IMR-90 (cell line): Measurements from ENCODE around the gene USP10. TPM values are rescaled to one million over a fixed set of nuclear protein-coding genes. Genes with fewer than 3 reads are reported as not detected.

Experiments used
- ATAC-seq: fragments of 200-7000 bp; cut with Tn5 transposase; 2 replicates; pipeline ENCODE4 v1.9.1; 2020; ENCODE audit warnings: low read depth, mild to moderate bottlenecking, moderate library complexity
- BruUV-seq: library from RNA; stranded (reverse); fragments of 400-500 nt; replicated peaks from 2 replicates; lab custom pipeline; 2021; lab: Mats Ljungman, UMichigan
- CTCF ChIA-PET: fragments of 300-600 bp; formaldehyde crosslinking; extraction: SDS; loops from one replicate; lab custom pipeline; 2021; ENCODE audit warnings: antibody characterized with exemption; lab: Yijun Ruan, JAX
- POLR2A ChIA-PET: fragments of 300-600 bp; sonication (Branson Sonifier 250); formaldehyde crosslinking; loops from one replicate; lab custom pipeline; 2022; ENCODE audit warnings: antibody characterized with exemption; ENCODE audit not compliant: unreplicated experiment; lab: Charles Lee
- DNase-seq: peaks from one replicate; pipeline ENCODE4 v3.0.0; 2013
- H2AFZ ChIP-seq: replicated peaks from 2 replicates; pipeline ENCODE3; 2013; ENCODE audit warnings: low read length, mild to moderate bottlenecking; ENCODE audit not compliant: poor library complexity
- H2AK5ac ChIP-seq: 2 replicates; pipeline ENCODE4 v1.6.1; 2013; ENCODE audit warnings: low read depth, low read length, inconsistent platforms
- H2AK9ac ChIP-seq: replicated peaks from 2 replicates; pipeline ENCODE3; 2013; ENCODE audit warnings: mild to moderate bottlenecking, low read depth, low read length, moderate library complexity; ENCODE audit not compliant: poor library complexity
- H2BK120ac ChIP-seq: 2 replicates; pipeline ENCODE4 v1.6.1; 2013; ENCODE audit warnings: low read depth, low read length, inconsistent platforms
- H2BK15ac ChIP-seq: 3 replicates; pipeline ENCODE4 v1.6.1; 2013; ENCODE audit warnings: low read depth, low read length, inconsistent platforms
- H2BK20ac ChIP-seq: 2 replicates; pipeline ENCODE4 v1.6.1; 2013; ENCODE audit warnings: low read depth, mild to moderate bottlenecking, inconsistent platforms, low read length, moderate library complexity
- H2BK5ac ChIP-seq: 2 replicates; pipeline ENCODE4 v1.6.1; 2013; ENCODE audit warnings: mild to moderate bottlenecking, low read depth, low read length, inconsistent platforms; ENCODE audit not compliant: poor library complexity, severe bottlenecking
- H3K14ac ChIP-seq: replicated peaks from 2 replicates; pipeline ENCODE4 v1.6.1; 2013; ENCODE audit warnings: low read depth, low read length, inconsistent platforms
- H3K18ac ChIP-seq: 2 replicates; pipeline ENCODE4 v1.6.1; 2013; ENCODE audit warnings: low read depth, low read length, control low read depth
- H3K23ac ChIP-seq: 2 replicates; pipeline ENCODE4 v1.6.1; 2013; ENCODE audit warnings: low read depth, low read length, inconsistent platforms
- H3K27ac ChIP-seq: 2 replicates; pipeline ENCODE4 v1.5.1; 2013; ENCODE audit warnings: mild to moderate bottlenecking, control low read depth, low read length; ENCODE audit not compliant: insufficient read depth
- H3K27me3 ChIP-seq: 2 replicates; pipeline ENCODE4 v1.6.1; 2013; ENCODE audit warnings: low read length; ENCODE audit not compliant: control insufficient read depth, insufficient read depth
- H3K36me3 ChIP-seq: 2 replicates; pipeline ENCODE4 v1.6.1; 2013; ENCODE audit warnings: low read length, mixed read lengths; ENCODE audit not compliant: control insufficient read depth, insufficient read depth
- H3K4ac ChIP-seq: 2 replicates; pipeline ENCODE4 v1.6.1; 2013; ENCODE audit warnings: low read depth, low read length, inconsistent platforms
- H3K4me1 ChIP-seq: 2 replicates; pipeline ENCODE4 v1.6.1; 2013; ENCODE audit warnings: low read length, mixed read lengths; ENCODE audit not compliant: control insufficient read depth, insufficient read depth
- H3K4me2 ChIP-seq: 2 replicates; pipeline ENCODE4 v1.6.1; 2013; ENCODE audit warnings: low read depth, mild to moderate bottlenecking, control low read depth, low read length, moderate library complexity
- H3K4me3 ChIP-seq: 2 replicates; pipeline ENCODE4 v1.5.1; 2013; ENCODE audit warnings: low read depth, mild to moderate bottlenecking, control low read depth, low read length, moderate library complexity; ENCODE audit not compliant: insufficient read depth
- H3K56ac ChIP-seq: 2 replicates; pipeline ENCODE4 v1.6.1; 2013; ENCODE audit warnings: low read length, inconsistent platforms; ENCODE audit not compliant: insufficient read depth; ENCODE audit errors: extremely low read depth
- H3K79me1 ChIP-seq, 2 experiments: 2 replicates each; pipeline ENCODE4 v1.6.1; 2013; ENCODE audit warnings: low read length in 2 of 2, inconsistent platforms in 1 of 2, low read depth in 1 of 2
- H3K9ac ChIP-seq: 2 replicates; pipeline ENCODE4 v1.6.1; 2013; ENCODE audit warnings: low read depth, low read length, control low read depth
- H3K9me1 ChIP-seq: 2 replicates; pipeline ENCODE4 v1.6.1; 2013; ENCODE audit warnings: low read length, inconsistent platforms; ENCODE audit not compliant: insufficient read depth
- H3K9me3 ChIP-seq: 2 replicates; pipeline ENCODE4 v1.6.1; 2013; ENCODE audit warnings: low read length; ENCODE audit not compliant: control insufficient read depth, insufficient read depth
- H4K20me1 ChIP-seq: 2 replicates; pipeline ENCODE4 v1.6.1; 2013; ENCODE audit warnings: low read length, inconsistent platforms; ENCODE audit not compliant: insufficient read depth
- H4K5ac ChIP-seq: 2 replicates; pipeline ENCODE4 v1.6.1; 2013; ENCODE audit warnings: mild to moderate bottlenecking, low read depth, low read length, control low read depth
- H4K8ac ChIP-seq, 2 experiments: 2 replicates each; pipeline ENCODE4 v1.6.1; 2013; ENCODE audit warnings: low read depth in 2 of 2, low read length in 2 of 2, control low read depth in 1 of 2, inconsistent platforms in 1 of 2
- H4K91ac ChIP-seq: 2 replicates; pipeline ENCODE4 v1.6.1; 2013; ENCODE audit warnings: low read depth, low read length, inconsistent platforms; ENCODE audit not compliant: insufficient read depth
- BHLHE40 ChIP-seq: fragments of 150-350 bp; IDR thresholded peaks from 2 replicates; pipeline ENCODE4 v1.6.1; 2016; ENCODE audit warnings: mild to moderate bottlenecking, low read depth, low read length
- CHD1 ChIP-seq: IDR thresholded peaks from 2 replicates; pipeline ENCODE4 v1.6.1; 2012; ENCODE audit warnings: low read depth, low read length, improper control_type of control experiment
- MAFK ChIP-seq: IDR thresholded peaks from 2 replicates; pipeline ENCODE4 v1.6.1; 2012; ENCODE audit warnings: low read depth, low read length, improper control_type of control experiment
- SMC3 ChIP-seq: fragments of 150-350 bp; IDR thresholded peaks from 2 replicates; pipeline ENCODE4 v1.6.1; 2016; ENCODE audit warnings: low read depth, mild to moderate bottlenecking, antibody characterized with exemption, low read length, moderate library complexity
- dilution Hi-C: fragments of 300-500 bp; cut with HindIII; formaldehyde crosslinking; loops from one replicate; pipeline ENCODE4 v1.14.3; 2018; ENCODE audit warnings: low sequenced_read_pairs; ENCODE audit not compliant: unreplicated experiment
- in situ Hi-C: fragments of 300-500 bp; cut with MboI; formaldehyde crosslinking; loops from 3 replicates; pipeline ENCODE4 v1.14.3; 2019; ENCODE audit warnings: low sequenced_read_pairs, inconsistent platforms, mixed read lengths
- intact Hi-C: fragments of 100-400 bp; cut with micrococcal nuclease; formaldehyde crosslinking; loops from 2 replicates; pipeline ENCODE4 v1.10.0; 2022
- polyA plus RNA-seq, 3 experiments: library from polyadenylated mRNA; depleted of rRNA; stranded (reverse); fragments of >200 nt; gene quantifications; 2 replicates each; pipeline ENCODE4 v1.2.3, GENCODE V29; 2012; ENCODE audit warnings: low replicate concordance in 1 of 3
- total RNA-seq: library from RNA; depleted of rRNA; stranded (reverse); fragments of >200 nt; gene quantifications from 2 replicates; pipeline ENCODE4 v1.2.3, GENCODE V29; 2012

The USP10 gene
- total and polyA plus RNA-seq, 2 of the 4 experiments (the other 2 are of a cell fraction): 54.3 to 79.0 TPM

DNA sequence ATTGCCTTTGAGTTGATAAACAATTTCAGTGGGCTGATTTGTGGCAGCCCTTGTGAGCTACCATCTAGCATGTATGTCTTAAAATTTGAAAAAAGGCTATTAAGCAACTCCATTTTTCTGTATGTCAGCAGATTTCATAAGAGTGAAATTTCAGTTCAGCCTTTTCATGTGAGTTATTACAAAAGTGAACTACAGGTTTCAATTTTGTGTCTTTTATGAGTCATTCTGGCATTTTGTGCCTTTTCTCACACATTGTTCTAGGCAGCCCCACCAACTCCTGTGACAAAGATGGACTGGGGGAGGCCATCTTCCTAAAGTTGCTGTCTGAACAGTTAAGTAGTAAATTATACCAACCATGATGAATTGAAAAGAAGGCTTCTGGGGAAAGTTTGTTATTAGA, 52.1 kb downstream of the USP10 start:
- peaks cover 17% of the 10 kb centered on the region; the same call in 1 of the 2 replicates for H3K9me1 ChIP-seq
- no peak overlapping the region for H3K27ac ChIP-seq
- H2BK120ac ChIP-seq: no peak overlapping the region
- no peaks in the 10 kb centered on the region for H3K9me3 ChIP-seq
- no peaks in the 10 kb centered on the region for H3K27me3 ChIP-seq
- H2AK5ac ChIP-seq: no peak overlapping the region
- no peak overlapping the region for H2BK15ac ChIP-seq
- dilution Hi-C loops (no loop called here), intact Hi-C loops (loop anchor here (10.0 kb wide), 1 partner anchor 333 kb away; no protein-coding TSS in a partner anchor), in situ Hi-C loops (no loop called here)
- H2BK20ac ChIP-seq: no peak overlapping the region
- H2AFZ ChIP-seq: no peak overlapping the region
- TF ChIP-seq SMC3 (no peak), MAFK (peak; percentile 97), BHLHE40 (no peak), CHD1 (no peak)
- H4K20me1 ChIP-seq: peaks cover 56% of the 10 kb centered on the region
- no peak overlapping the region for H4K91ac ChIP-seq
- H3K9ac ChIP-seq: no peak overlapping the region
- no peak overlapping the region for H2BK5ac ChIP-seq
- DNase-seq: no peak
- H4K5ac ChIP-seq: no peak overlapping the region
- peaks cover 39 to 90% of the 10 kb centered on the region in 2 experiments for H3K79me1 ChIP-seq
- no peak overlapping the region for H4K8ac ChIP-seq
- H3K23ac ChIP-seq: no peak overlapping the region
- H3K4me3 ChIP-seq: no peak overlapping the region
- H3K4me2 ChIP-seq: no peak overlapping the region
- POLR2A ChIA-PET: no interaction called here
- no peak overlapping the region for H3K14ac ChIP-seq
- no peak overlapping the region for H3K56ac ChIP-seq
- H3K36me3 ChIP-seq: peaks cover 6% of the 10 kb centered on the region
- no peak overlapping the region for H2AK9ac ChIP-seq
- BruUV-seq: no TSS peak
- H3K4me1 ChIP-seq: peaks cover 18% of the 10 kb centered on the region
- CTCF ChIA-PET: no interaction called here
- no peak for ATAC-seq
- no peak overlapping the region for H3K4ac ChIP-seq
- no peak overlapping the region for H3K18ac ChIP-seq
